IMR-90 (cell line): ENCODE measurements around the gene DDX10. TPM values are rescaled to one million over a fixed set of nuclear protein-coding genes. Genes with fewer than 3 reads are reported as not detected.
A peak's percentile ranks its signal among the peaks of the same experiment; 100 is the strongest.

Experiments
- ATAC-seq: fragments of 200-7000 bp; cut with Tn5 transposase; 2 replicates; pipeline ENCODE4 v1.9.1; 2020; ENCODE audit warnings: low read depth, mild to moderate bottlenecking, moderate library complexity
- BruUV-seq: library from RNA; stranded (reverse); fragments of 400-500 nt; replicated peaks from 2 replicates; lab custom pipeline; 2021; lab: Mats Ljungman, UMichigan
- CTCF ChIA-PET: fragments of 300-600 bp; formaldehyde crosslinking; extraction: SDS; loops from one replicate; lab custom pipeline; 2021; ENCODE audit warnings: antibody characterized with exemption; lab: Yijun Ruan, JAX
- POLR2A ChIA-PET: fragments of 300-600 bp; sonication (Branson Sonifier 250); formaldehyde crosslinking; loops from one replicate; lab custom pipeline; 2022; ENCODE audit warnings: antibody characterized with exemption; ENCODE audit not compliant: unreplicated experiment; lab: Charles Lee
- DNase-seq: peaks from one replicate; pipeline ENCODE4 v3.0.0; 2013
- H2AFZ ChIP-seq: replicated peaks from 2 replicates; pipeline ENCODE3; 2013; ENCODE audit warnings: low read length, mild to moderate bottlenecking; ENCODE audit not compliant: poor library complexity
- H2AK5ac ChIP-seq: 2 replicates; pipeline ENCODE4 v1.6.1; 2013; ENCODE audit warnings: low read depth, low read length, inconsistent platforms
- H2AK9ac ChIP-seq: replicated peaks from 2 replicates; pipeline ENCODE3; 2013; ENCODE audit warnings: mild to moderate bottlenecking, low read depth, low read length, moderate library complexity; ENCODE audit not compliant: poor library complexity
- H2BK120ac ChIP-seq: 2 replicates; pipeline ENCODE4 v1.6.1; 2013; ENCODE audit warnings: low read depth, low read length, inconsistent platforms
- H2BK15ac ChIP-seq: 3 replicates; pipeline ENCODE4 v1.6.1; 2013; ENCODE audit warnings: low read depth, low read length, inconsistent platforms
- H2BK20ac ChIP-seq: 2 replicates; pipeline ENCODE4 v1.6.1; 2013; ENCODE audit warnings: low read depth, mild to moderate bottlenecking, inconsistent platforms, low read length, moderate library complexity
- H2BK5ac ChIP-seq: 2 replicates; pipeline ENCODE4 v1.6.1; 2013; ENCODE audit warnings: mild to moderate bottlenecking, low read depth, low read length, inconsistent platforms; ENCODE audit not compliant: poor library complexity, severe bottlenecking
- H3K14ac ChIP-seq: replicated peaks from 2 replicates; pipeline ENCODE4 v1.6.1; 2013; ENCODE audit warnings: low read depth, low read length, inconsistent platforms
- H3K18ac ChIP-seq: 2 replicates; pipeline ENCODE4 v1.6.1; 2013; ENCODE audit warnings: low read depth, low read length, control low read depth
- H3K23ac ChIP-seq: 2 replicates; pipeline ENCODE4 v1.6.1; 2013; ENCODE audit warnings: low read depth, low read length, inconsistent platforms
- H3K27ac ChIP-seq: 2 replicates; pipeline ENCODE4 v1.5.1; 2013; ENCODE audit warnings: mild to moderate bottlenecking, control low read depth, low read length; ENCODE audit not compliant: insufficient read depth
- H3K27me3 ChIP-seq: 2 replicates; pipeline ENCODE4 v1.6.1; 2013; ENCODE audit warnings: low read length; ENCODE audit not compliant: control insufficient read depth, insufficient read depth
- H3K36me3 ChIP-seq: 2 replicates; pipeline ENCODE4 v1.6.1; 2013; ENCODE audit warnings: low read length, mixed read lengths; ENCODE audit not compliant: control insufficient read depth, insufficient read depth
- H3K4ac ChIP-seq: 2 replicates; pipeline ENCODE4 v1.6.1; 2013; ENCODE audit warnings: low read depth, low read length, inconsistent platforms
- H3K4me1 ChIP-seq: 2 replicates; pipeline ENCODE4 v1.6.1; 2013; ENCODE audit warnings: low read length, mixed read lengths; ENCODE audit not compliant: control insufficient read depth, insufficient read depth
- H3K4me2 ChIP-seq: 2 replicates; pipeline ENCODE4 v1.6.1; 2013; ENCODE audit warnings: low read depth, mild to moderate bottlenecking, control low read depth, low read length, moderate library complexity
- H3K4me3 ChIP-seq: 2 replicates; pipeline ENCODE4 v1.5.1; 2013; ENCODE audit warnings: low read depth, mild to moderate bottlenecking, control low read depth, low read length, moderate library complexity; ENCODE audit not compliant: insufficient read depth
- H3K56ac ChIP-seq: 2 replicates; pipeline ENCODE4 v1.6.1; 2013; ENCODE audit warnings: low read length, inconsistent platforms; ENCODE audit not compliant: insufficient read depth; ENCODE audit errors: extremely low read depth
- H3K79me1 ChIP-seq, 2 experiments: 2 replicates each; pipeline ENCODE4 v1.6.1; 2013; ENCODE audit warnings: low read length in 2 of 2, inconsistent platforms in 1 of 2, low read depth in 1 of 2
- H3K9ac ChIP-seq: 2 replicates; pipeline ENCODE4 v1.6.1; 2013; ENCODE audit warnings: low read depth, low read length, control low read depth
- H3K9me1 ChIP-seq: 2 replicates; pipeline ENCODE4 v1.6.1; 2013; ENCODE audit warnings: low read length, inconsistent platforms; ENCODE audit not compliant: insufficient read depth
- H3K9me3 ChIP-seq: 2 replicates; pipeline ENCODE4 v1.6.1; 2013; ENCODE audit warnings: low read length; ENCODE audit not compliant: control insufficient read depth, insufficient read depth
- H4K20me1 ChIP-seq: 2 replicates; pipeline ENCODE4 v1.6.1; 2013; ENCODE audit warnings: low read length, inconsistent platforms; ENCODE audit not compliant: insufficient read depth
- H4K5ac ChIP-seq: 2 replicates; pipeline ENCODE4 v1.6.1; 2013; ENCODE audit warnings: mild to moderate bottlenecking, low read depth, low read length, control low read depth
- H4K8ac ChIP-seq, 2 experiments: 2 replicates each; pipeline ENCODE4 v1.6.1; 2013; ENCODE audit warnings: low read depth in 2 of 2, low read length in 2 of 2, control low read depth in 1 of 2, inconsistent platforms in 1 of 2
- H4K91ac ChIP-seq: 2 replicates; pipeline ENCODE4 v1.6.1; 2013; ENCODE audit warnings: low read depth, low read length, inconsistent platforms; ENCODE audit not compliant: insufficient read depth
- BHLHE40 ChIP-seq: fragments of 150-350 bp; IDR thresholded peaks from 2 replicates; pipeline ENCODE4 v1.6.1; 2016; ENCODE audit warnings: mild to moderate bottlenecking, low read depth, low read length
- CEBPB ChIP-seq: IDR thresholded peaks from 2 replicates; pipeline ENCODE4 v1.6.1; 2012; ENCODE audit warnings: low read depth, low read length, improper control_type of control experiment
- CHD1 ChIP-seq: IDR thresholded peaks from 2 replicates; pipeline ENCODE4 v1.6.1; 2012; ENCODE audit warnings: low read depth, low read length, improper control_type of control experiment
- CTCF ChIP-seq: conservative IDR thresholded peaks from 2 replicates; pipeline ENCODE4 v1.5.1; 2012; ENCODE audit warnings: mild to moderate bottlenecking, low read depth, low read length, improper control_type of control experiment
- ELK1 ChIP-seq: fragments of 150-350 bp; IDR thresholded peaks from 2 replicates; pipeline ENCODE4 v1.6.1; 2016; ENCODE audit warnings: low read depth, mild to moderate bottlenecking, low read length, moderate library complexity, borderline replicate concordance
- FOS ChIP-seq: fragments of 150-350 bp; IDR thresholded peaks from 2 replicates; pipeline ENCODE4 v1.6.1; 2016; ENCODE audit warnings: low read depth, low read length
- MAFK ChIP-seq: IDR thresholded peaks from 2 replicates; pipeline ENCODE4 v1.6.1; 2012; ENCODE audit warnings: low read depth, low read length, improper control_type of control experiment
- MAZ ChIP-seq: IDR thresholded peaks from 2 replicates; pipeline ENCODE4 v1.6.1; 2012; ENCODE audit warnings: low read depth, mild to moderate bottlenecking, low read length, improper control_type of control experiment, moderate library complexity, borderline replicate concordance
- MXI1 ChIP-seq: IDR thresholded peaks from 2 replicates; pipeline ENCODE4 v1.6.1; 2012; ENCODE audit warnings: low read depth, mild to moderate bottlenecking, low read length, moderate library complexity, borderline replicate concordance
- NFE2L2 ChIP-seq: fragments of 150-350 bp; IDR thresholded peaks from 2 replicates; pipeline ENCODE4 v1.6.1; 2016; ENCODE audit warnings: low read depth, mild to moderate bottlenecking, low read length
- POLR2A ChIP-seq: IDR thresholded peaks from 2 replicates; pipeline ENCODE4 v1.6.1; 2012; ENCODE audit warnings: mild to moderate bottlenecking, low read depth, low read length
- RAD21 ChIP-seq: IDR thresholded peaks from 2 replicates; pipeline ENCODE4 v1.6.1; 2012; ENCODE audit warnings: low read length, improper control_type of control experiment
- RCOR1 ChIP-seq: IDR thresholded peaks from 2 replicates; pipeline ENCODE4 v1.6.1; 2012; ENCODE audit warnings: mild to moderate bottlenecking, low read length, improper control_type of control experiment; ENCODE audit not compliant: insufficient replicate concordance
- RFX5 ChIP-seq: IDR thresholded peaks from 2 replicates; pipeline ENCODE4 v1.8.0; 2012; ENCODE audit warnings: low read depth, mild to moderate bottlenecking, low read length, moderate library complexity
- SMC3 ChIP-seq: fragments of 150-350 bp; IDR thresholded peaks from 2 replicates; pipeline ENCODE4 v1.6.1; 2016; ENCODE audit warnings: low read depth, mild to moderate bottlenecking, antibody characterized with exemption, low read length, moderate library complexity
- USF2 ChIP-seq: fragments of 150-350 bp; IDR thresholded peaks from 2 replicates; pipeline ENCODE4 v1.6.1; 2017; ENCODE audit warnings: mild to moderate bottlenecking, antibody characterized with exemption, low read length, low read depth
- WGBS, 2 experiments: methylation state at CpG; one replicate each; pipeline versions ENCODE4 v1.1.5 to v1.1.7; 2013; ENCODE audit warnings: missing lambda C conversion rate in 2 of 2; ENCODE audit not compliant: insufficient read length in 1 of 2; ENCODE audit errors: extremely low coverage in 2 of 2; 5-methylcytosine and 5-hydroxymethylcytosine counted together
- dilution Hi-C: fragments of 300-500 bp; cut with HindIII; formaldehyde crosslinking; loops from one replicate; pipeline ENCODE4 v1.14.3; 2018; ENCODE audit warnings: low sequenced_read_pairs; ENCODE audit not compliant: unreplicated experiment
- in situ Hi-C: fragments of 300-500 bp; cut with MboI; formaldehyde crosslinking; loops from 3 replicates; pipeline ENCODE4 v1.14.3; 2019; ENCODE audit warnings: low sequenced_read_pairs, inconsistent platforms, mixed read lengths
- intact Hi-C: fragments of 100-400 bp; cut with micrococcal nuclease; formaldehyde crosslinking; loops from 2 replicates; pipeline ENCODE4 v1.10.0; 2022
- polyA plus RNA-seq, 3 experiments: library from polyadenylated mRNA; depleted of rRNA; stranded (reverse); fragments of >200 nt; gene quantifications; 2 replicates each; pipeline ENCODE4 v1.2.3, GENCODE V29; 2012; ENCODE audit warnings: low replicate concordance in 1 of 3
- total RNA-seq: library from RNA; depleted of rRNA; stranded (reverse); fragments of >200 nt; gene quantifications from 2 replicates; pipeline ENCODE4 v1.2.3, GENCODE V29; 2012

The DDX10 gene
- total and polyA plus RNA-seq, 2 of the 4 experiments (the other 2 are of a cell fraction) = 20.0 to 31.9 TPM

GRCh38 chr11:108967571-108967970, 302.7 kb downstream of the DDX10 start:
- peak overlapping the region; percentile 45; the same call in 1 of the 2 replicates for H2BK20ac ChIP-seq
- H3K4me3 ChIP-seq = no peak overlapping the region
- no peak overlapping the region for H2AK9ac ChIP-seq
- H3K79me1 ChIP-seq = no peaks in the 10 kb centered on the region
- 76% methylated on average over 3 of the region's 7 CpGs; no CpG with 5 or more reads in 1 of the 2 experiments for WGBS, 2 experiments
- H4K5ac ChIP-seq = no peak overlapping the region
- H4K20me1 ChIP-seq = no peaks in the 10 kb centered on the region
- no peak overlapping the region for H4K8ac ChIP-seq
- H3K4me1 ChIP-seq = peaks cover 6% of the 10 kb centered on the region
- dilution Hi-C loops = no loop called here
- CTCF ChIA-PET = no interaction called here
- no peak for DNase-seq
- H3K56ac ChIP-seq = no peak overlapping the region
- H3K9me1 ChIP-seq = peaks cover 10% of the 10 kb centered on the region
- peak overlapping the region; percentile 13; the same call in 1 of the 2 replicates for H3K14ac ChIP-seq
- no peak overlapping the region for H3K18ac ChIP-seq
- no peak overlapping the region for H2BK5ac ChIP-seq
- ATAC-seq = no peak
- no peaks in the 10 kb centered on the region for H3K36me3 ChIP-seq
- TF ChIP-seq USF2 = no peak
- TF ChIP-seq RFX5 = no peak
- TF ChIP-seq POLR2A = no peak
- TF ChIP-seq BHLHE40 = no peak
- TF ChIP-seq SMC3 = no peak
- no peak for TF ChIP-seq MAZ
- TF ChIP-seq CTCF = no peak
- no peak for TF ChIP-seq MAFK
- no peak for TF ChIP-seq NFE2L2
- TF ChIP-seq CEBPB = no peak
- TF ChIP-seq MXI1 = no peak
- no peak for TF ChIP-seq CHD1
- no peak for TF ChIP-seq FOS
- no peak for TF ChIP-seq RCOR1
- TF ChIP-seq ELK1 = no peak
- TF ChIP-seq RAD21 = no peak
- H2AK5ac ChIP-seq = no peak overlapping the region
- H3K9ac ChIP-seq = no peak overlapping the region
- in situ Hi-C loops = no loop called here
- H3K9me3 ChIP-seq = no peaks in the 10 kb centered on the region
- no peak overlapping the region for H3K4me2 ChIP-seq
- intact Hi-C loops = no loop called here
- POLR2A ChIA-PET = no interaction called here
- H3K27me3 ChIP-seq = no peaks in the 10 kb centered on the region
- H3K4ac ChIP-seq = no peak overlapping the region
- 0 out of 2 replicates have a peak overlapping the region, but pooled peaks have one; percentile 63 for H2BK120ac ChIP-seq
- peak overlapping the region; percentile 52; the same call in 1 of the 2 replicates for H4K91ac ChIP-seq
- peak overlapping the region; percentile 82; the same call in 1 of the 3 replicates for H2BK15ac ChIP-seq
- no TSS peak for BruUV-seq
- no peak overlapping the region for H2AFZ ChIP-seq
- H3K27ac ChIP-seq = no peak overlapping the region
- no peak overlapping the region for H3K23ac ChIP-seq
